Measurements from ENCODE around the gene PCNX3. TPM values are rescaled to one million over a fixed set of nuclear protein-coding genes. Genes with fewer than 3 reads are reported as not detected.
A peak's percentile ranks its signal among the peaks of the same experiment; 100 is the strongest.

The PCNX3 gene
- total and polyA plus RNA-seq, 2 donors (not counting 1 experiment from before 2014, with no cell fraction given): 8.0 to 14.7 TPM

GRCh38 chr11:65653229-65654225, 38.0 kb downstream of the PCNX3 start:
- Histone ChIP-seq H3K4me1 (ENCODE audit: control insufficient read depth, extremely low read depth, insufficient read depth, low read length) (peaks cover 26% of the 10 kb centered on the region), H4K20me1 (ENCODE audit: control insufficient read depth, extremely low read depth, insufficient read depth, low read length) (no peaks in the 10 kb centered on the region), H2AFZ (ENCODE audit: low read length) (peak overlapping the region; percentile 35), H3K27me3 (ENCODE audit: control insufficient read depth, insufficient read depth, low read length) (no peaks in the 10 kb centered on the region), H3K9ac (ENCODE audit: insufficient read depth, low read length) (peak overlapping the region; percentile 82), H3K27ac (ENCODE audit: insufficient read depth, low read length) (peak overlapping the region; percentile 95), H3K4me2 (ENCODE audit: extremely low read depth, insufficient read depth, low read length) (peak overlapping the region; percentile 81), H3K9me3 (ENCODE audit: control insufficient read depth, insufficient read depth, low read depth, low read length) (no peaks in the 10 kb centered on the region), H3K36me3 (ENCODE audit: control insufficient read depth, insufficient read depth, low read length) (peaks cover 43% of the 10 kb centered on the region), H3K79me2 (ENCODE audit: control insufficient read depth, insufficient read depth, low read length) (peaks cover 2% of the 10 kb centered on the region), H3K4me3 (replicated peaks in 1 of 4; ENCODE audit: control extremely low read depth in 1 of 4, insufficient read depth in 1 of 4, low read depth in 3 of 4, low read length in 4 of 4) (peak overlapping the region in 3 of 4 experiments; percentile 37 to 56 (median 40))
- DNase-seq (ENCODE audit: low read depth in 2 of 2): peak in 1 of 2 donors; percentile 23
- TF ChIP-seq EZH2 (IDR thresholded peaks at IDR 0.05; ENCODE audit: low read length, missing control alignments) (no peak), CTCF (conservative IDR thresholded peaks at IDR 0.05 in 1 of 2, IDR thresholded peaks at IDR 0.05 in 1 of 2; ENCODE audit: low read depth in 1 of 2, low read length in 2 of 2) (no peak)

- Histone ChIP-seq H3K27me3 (ENCODE audit: control insufficient read depth, insufficient read depth, low read length) (no peaks in the 10 kb centered on the region), H3K9ac (ENCODE audit: insufficient read depth, low read length) (no peak overlapping the region), H3K4me3 (replicated peaks in 1 of 4; ENCODE audit: control extremely low read depth in 1 of 4, insufficient read depth in 1 of 4, low read depth in 3 of 4, low read length in 4 of 4) (no peak overlapping the region), H4K20me1 (ENCODE audit: control insufficient read depth, extremely low read depth, insufficient read depth, low read length) (no peaks in the 10 kb centered on the region), H3K9me3 (ENCODE audit: control insufficient read depth, insufficient read depth, low read depth, low read length) (no peaks in the 10 kb centered on the region), H3K4me2 (ENCODE audit: extremely low read depth, insufficient read depth, low read length) (no peak overlapping the region), H3K27ac (ENCODE audit: insufficient read depth, low read length) (no peak overlapping the region), H3K36me3 (ENCODE audit: control insufficient read depth, insufficient read depth, low read length) (peaks cover 53% of the 10 kb centered on the region), H2AFZ (ENCODE audit: low read length) (no peak overlapping the region), H3K4me1 (ENCODE audit: control insufficient read depth, extremely low read depth, insufficient read depth, low read length) (peaks cover 26% of the 10 kb centered on the region), H3K79me2 (ENCODE audit: control insufficient read depth, insufficient read depth, low read length) (peaks cover 6% of the 10 kb centered on the region)
- no peak for DNase-seq (ENCODE audit: low read depth in 2 of 2)
- no peak for TF ChIP-seq EZH2 (IDR thresholded peaks at IDR 0.05; ENCODE audit: low read length, missing control alignments)
- no peak for TF ChIP-seq CTCF (conservative IDR thresholded peaks at IDR 0.05 in 1 of 2, IDR thresholded peaks at IDR 0.05 in 1 of 2; ENCODE audit: low read depth in 1 of 2, low read length in 2 of 2)
Observed at GRCh38 chr11:65654375-65655349, 39.1 kb downstream of the PCNX3 start.
